Activated CD8-positive, alpha-beta T cell treated with anti-CD3 and anti-CD28 coated beads for 36 hours (primary cell): ENCODE results near the gene ATP11C. TPM values are rescaled to one million over a fixed set of nuclear protein-coding genes. Genes with fewer than 3 reads are reported as not detected.

Experiments
- ATAC-seq: fragments of 200-7000 bp; cut with Tn5 transposase; one replicate; pipeline ENCODE4 v1.10.0; 2021; ENCODE audit warnings: mild to moderate bottlenecking, moderate library complexity
- CTCF ChIA-PET: fragments of 350-600 bp; sonication (Branson Sonifier 250); formaldehyde crosslinking; loops from one replicate; lab custom pipeline; 2021; ENCODE audit warnings: antibody characterized with exemption; lab: Charles Lee
- POLR2A ChIA-PET: fragments of 350-600 bp; sonication (Branson Sonifier 250); formaldehyde crosslinking; loops from one replicate; lab custom pipeline; 2021; ENCODE audit warnings: antibody characterized with exemption; lab: Charles Lee
- DNase-seq: peaks from one replicate; pipeline ENCODE4 v3.0.0-alpha.2; 2020
- H3K27ac Mint-ChIP-seq: one replicate; pipeline ENCODE4 v1.8.0; 2021; ENCODE audit warnings: mild to moderate bottlenecking, mixed read lengths
- H3K27me3 Mint-ChIP-seq: one replicate; pipeline ENCODE4 v1.8.0; 2021; ENCODE audit warnings: mixed read lengths
- H3K36me3 Mint-ChIP-seq: one replicate; pipeline ENCODE4 v1.8.0; 2021; ENCODE audit warnings: low read depth, mixed read lengths
- H3K4me1 Mint-ChIP-seq: one replicate; pipeline ENCODE4 v1.8.0; 2021; ENCODE audit warnings: low read depth, mixed read lengths
- H3K4me3 Mint-ChIP-seq: one replicate; pipeline ENCODE4 v1.8.0; 2021; ENCODE audit warnings: mild to moderate bottlenecking, moderate library complexity, mixed read lengths
- H3K9me3 Mint-ChIP-seq: one replicate; pipeline ENCODE4 v1.8.0; 2021; ENCODE audit warnings: mixed read lengths
- CTCF ChIP-seq: fragments of 200-600 bp; IDR thresholded peaks from one replicate; pipeline ENCODE4 v1.8.0; 2022; ENCODE audit warnings: antibody characterized with exemption, mild to moderate bottlenecking
- intact Hi-C: fragments of 100-400 bp; cut with micrococcal nuclease; formaldehyde crosslinking; loops from one replicate; pipeline ENCODE4 v1.10.0; 2022
- total RNA-seq, 2 experiments: library from RNA; stranded (reverse); gene quantifications; one replicate each; pipeline ENCODE4 v1.2.3, GENCODE V29; 2021

Gene ATP11C
- total RNA-seq, 2 experiments from 2014 or later = 19.3 to 27.0 TPM

- Mint-ChIP-seq H3K4me1 (no peaks in the 10 kb centered on the region), H3K4me3 (no peak overlapping the region), H3K27me3 (no peaks in the 10 kb centered on the region), H3K36me3 (no peaks in the 10 kb centered on the region), H3K9me3 (no peaks in the 10 kb centered on the region), H3K27ac (no peak overlapping the region)
- TF ChIP-seq CTCF = no peak
- CTCF ChIA-PET = interaction anchor here (0.8 kb wide), 1 partner anchor 17 kb away, joined by 3 read pairs; no protein-coding TSS in a partner anchor
- no peak for DNase-seq
- intact Hi-C loops = no loop called here
- no peak for ATAC-seq
- POLR2A ChIA-PET = no interaction called here
Measured at GRCh38 chrX:139949703-139950102, 16.9 kb upstream of the ATP11C start.

GRCh38 chrX:139945075-139945474 lies 12.2 kb upstream of the ATP11C start:
- Mint-ChIP-seq H3K27me3 (no peaks in the 10 kb centered on the region), H3K36me3 (no peaks in the 10 kb centered on the region), H3K4me3 (no peak overlapping the region), H3K4me1 (no peaks in the 10 kb centered on the region), H3K27ac (no peak overlapping the region), H3K9me3 (no peaks in the 10 kb centered on the region)
- CTCF ChIA-PET = no interaction called here
- TF ChIP-seq CTCF = no peak
- POLR2A ChIA-PET = no interaction called here
- ATAC-seq (no peak), DNase-seq (no peak)
- intact Hi-C loops = no loop called here

GRCh38 chrX:139936259-139936658 lies 3.4 kb upstream of the ATP11C start:
- Mint-ChIP-seq H3K4me1 (peaks cover 6% of the 10 kb centered on the region), H3K9me3 (no peaks in the 10 kb centered on the region), H3K27me3 (peaks cover 2% of the 10 kb centered on the region), H3K27ac (no peak overlapping the region), H3K4me3 (no peak overlapping the region), H3K36me3 (no peaks in the 10 kb centered on the region)
- intact Hi-C loops = no loop called here
- ATAC-seq (no peak), DNase-seq (no peak)
- ChIA-PET CTCF (no interaction called here), POLR2A (no interaction called here)
- no peak for TF ChIP-seq CTCF

GRCh38 chrX:139933904-139934303 lies 1.1 kb upstream of the ATP11C start:
- ChIA-PET POLR2A (no interaction called here), CTCF (no interaction called here)
- DNase-seq = no peak
- peaks cover 19% of the 10 kb centered on the region for H3K4me1 Mint-ChIP-seq
- peaks cover 2% of the 10 kb centered on the region for H3K36me3 Mint-ChIP-seq
- H3K27ac Mint-ChIP-seq = peak overlapping the region; percentile 94
- intact Hi-C loops = no loop called here
- H3K4me3 Mint-ChIP-seq = peak overlapping the region; percentile 76
- ATAC-seq = no peak
- H3K9me3 Mint-ChIP-seq = no peaks in the 10 kb centered on the region
- H3K27me3 Mint-ChIP-seq = no peaks in the 10 kb centered on the region
- TF ChIP-seq CTCF = no peak

- Mint-ChIP-seq H3K9me3 (no peaks in the 10 kb centered on the region), H3K27ac (peak overlapping the region; percentile 94), H3K4me1 (peaks cover 19% of the 10 kb centered on the region), H3K4me3 (peak overlapping the region; percentile 76), H3K36me3 (peaks cover 2% of the 10 kb centered on the region), H3K27me3 (no peaks in the 10 kb centered on the region)
- intact Hi-C loops = no loop called here
- DNase-seq = peak; percentile 37
- ChIA-PET POLR2A (interaction anchor here (0.6 to 0.8 kb wide), 2 partner anchors 193 to 257 kb away, joined by 3 to 4 read pairs; no protein-coding TSS in a partner anchor), CTCF (no interaction called here)
- TF ChIP-seq CTCF = no peak
- ATAC-seq = peak; percentile 32
Measured at GRCh38 chrX:139932073-139932900, 566 bp downstream of the ATP11C start.
